HL-60/S4 treated with phorbol 12-myristate 13-acetate at 8.2 ng/mL for 4 days and 3 days (cell line): ENCODE measurements around the gene PIWIL4.
"Not testable (repeated sequence)": the region's sequence is repeated elsewhere in the genome, so short reads cannot be mapped to it uniquely, and the experiment has no call there.

Experiments used
- in situ Hi-C: fragments of 300-500 bp; cut with MboI; formaldehyde crosslinking; loops from 2 replicates; pipeline ENCODE4 v1.15.0; 2022; ENCODE audit warnings: low sequenced_read_pairs

PIWIL4 gene

DNA sequence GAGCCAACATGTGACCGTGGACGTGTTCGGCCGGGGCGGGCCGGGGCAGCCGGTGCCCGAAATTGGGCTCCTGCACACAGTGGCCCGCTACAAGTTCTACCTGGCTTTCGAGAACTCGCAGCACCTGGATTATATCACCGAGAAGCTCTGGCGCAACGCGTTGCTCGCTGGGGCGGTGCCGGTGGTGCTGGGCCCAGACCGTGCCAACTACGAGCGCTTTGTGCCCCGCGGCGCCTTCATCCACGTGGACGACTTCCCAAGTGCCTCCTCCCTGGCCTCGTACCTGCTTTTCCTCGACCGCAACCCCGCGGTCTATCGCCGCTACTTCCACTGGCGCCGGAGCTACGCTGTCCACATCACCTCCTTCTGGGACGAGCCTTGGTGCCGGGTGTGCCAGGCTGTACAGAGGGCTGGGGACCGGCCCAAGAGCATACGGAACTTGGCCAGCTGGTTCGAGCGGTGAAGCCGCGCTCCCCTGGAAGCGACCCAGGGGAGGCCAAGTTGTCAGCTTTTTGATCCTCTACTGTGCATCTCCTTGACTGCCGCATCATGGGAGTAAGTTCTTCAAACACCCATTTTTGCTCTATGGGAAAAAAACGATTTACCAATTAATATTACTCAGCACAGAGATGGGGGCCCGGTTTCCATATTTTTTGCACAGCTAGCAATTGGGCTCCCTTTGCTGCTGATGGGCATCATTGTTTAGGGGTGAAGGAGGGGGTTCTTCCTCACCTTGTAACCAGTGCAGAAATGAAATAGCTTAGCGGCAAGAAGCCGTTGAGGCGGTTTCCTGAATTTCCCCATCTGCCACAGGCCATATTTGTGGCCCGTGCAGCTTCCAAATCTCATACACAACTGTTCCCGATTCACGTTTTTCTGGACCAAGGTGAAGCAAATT, 21.7 kb upstream of the PIWIL4 start:
- in situ Hi-C loops, result loop anchor here (25.0 kb wide), 1 partner anchor 342 kb away; no protein-coding TSS in a partner anchor

GRCh38 chr11:94546162-94546470, 21.1 kb upstream of the PIWIL4 start:
- in situ Hi-C loops, result loop anchor here (25.0 kb wide), 1 partner anchor 341 kb away; no protein-coding TSS in a partner anchor

- in situ Hi-C loops, result loop anchor here (25.0 kb wide), 1 partner anchor 340 kb away; no protein-coding TSS in a partner anchor
Measured at GRCh38 chr11:94546886-94547285, 20.3 kb upstream of the PIWIL4 start.

GRCh38 chr11:94549146-94549545, 18.0 kb upstream of the PIWIL4 start:
- in situ Hi-C loops, result loop anchor here (25.0 kb wide), 1 partner anchor 338 kb away; no protein-coding TSS in a partner anchor

- in situ Hi-C loops, result no loop called here
Measured at GRCh38 chr11:94550513-94550912, 16.7 kb upstream of the PIWIL4 start.

- in situ Hi-C loops, result no loop called here
Measured at GRCh38 chr11:94553938-94554337, 13.2 kb upstream of the PIWIL4 start.

GRCh38 chr11:94555752-94556329, 11.3 kb upstream of the PIWIL4 start:
- in situ Hi-C loops, result not testable (repeated sequence)

GRCh38 chr11:94557421-94557820, 9.7 kb upstream of the PIWIL4 start:
- in situ Hi-C loops, result no loop called here

GRCh38 chr11:94557992-94558391, 9.2 kb upstream of the PIWIL4 start:
- in situ Hi-C loops, result no loop called here

DNA sequence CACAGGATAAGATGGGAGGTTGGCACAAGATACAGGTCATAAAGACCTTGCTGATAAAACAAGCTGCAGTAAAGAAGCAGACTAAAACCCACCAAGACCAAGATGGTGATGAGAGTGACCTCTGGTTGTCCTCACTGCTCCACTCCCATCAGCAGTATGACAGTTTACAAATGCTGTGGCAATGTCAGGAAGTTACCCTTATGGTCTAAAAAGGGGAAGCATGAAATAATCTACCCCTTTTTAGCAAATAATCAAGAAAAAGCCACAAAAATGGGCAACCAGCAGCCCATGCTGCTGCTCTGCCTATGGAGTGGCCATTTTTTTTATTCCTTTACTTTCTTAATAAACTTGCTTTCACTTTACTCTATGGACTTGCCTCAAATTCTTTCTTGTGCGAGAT, 8.7 kb upstream of the PIWIL4 start:
- in situ Hi-C loops, result no loop called here

DNA sequence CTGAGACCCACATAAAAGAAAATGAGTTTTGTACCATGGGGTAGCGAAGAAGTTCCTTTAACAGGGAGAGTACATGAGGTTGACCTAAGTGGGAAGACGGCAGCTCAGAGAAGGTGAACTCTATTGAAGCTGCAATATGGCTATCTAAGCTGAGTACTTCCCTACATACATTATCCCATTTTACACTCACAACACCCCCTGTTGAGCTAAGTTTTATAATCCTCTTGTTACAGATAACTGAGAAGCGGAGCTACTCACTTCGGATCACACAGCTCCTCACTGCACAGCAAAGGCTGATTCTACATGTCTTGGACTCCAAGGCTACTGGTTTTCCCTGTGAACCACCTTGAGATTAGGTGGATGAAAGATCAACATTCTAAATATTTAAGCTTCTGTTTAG, 8.2 kb upstream of the PIWIL4 start:
- in situ Hi-C loops, result no loop called here

DNA sequence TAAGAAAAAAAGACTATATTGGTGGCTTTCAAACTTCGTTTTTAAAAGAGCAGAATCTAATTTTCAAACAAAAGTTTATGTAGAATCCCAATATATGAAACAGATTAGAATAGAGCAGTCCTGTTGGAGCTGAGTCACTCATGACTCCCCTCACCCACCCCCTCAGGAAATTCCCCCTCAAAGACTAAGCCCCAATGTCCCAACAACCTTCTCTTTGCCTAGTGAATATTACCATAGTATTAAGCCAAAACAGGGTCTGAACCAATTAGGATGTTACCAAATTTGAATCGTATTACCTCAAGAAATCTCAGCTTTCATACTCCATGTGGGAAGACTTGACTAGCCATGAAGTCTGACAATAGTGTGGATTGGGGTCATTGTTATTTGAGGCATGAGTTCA, 7.8 kb upstream of the PIWIL4 start:
- in situ Hi-C loops, result no loop called here

GRCh38 chr11:94560834-94561233, 6.3 kb upstream of the PIWIL4 start:
- in situ Hi-C loops, result no loop called here

DNA sequence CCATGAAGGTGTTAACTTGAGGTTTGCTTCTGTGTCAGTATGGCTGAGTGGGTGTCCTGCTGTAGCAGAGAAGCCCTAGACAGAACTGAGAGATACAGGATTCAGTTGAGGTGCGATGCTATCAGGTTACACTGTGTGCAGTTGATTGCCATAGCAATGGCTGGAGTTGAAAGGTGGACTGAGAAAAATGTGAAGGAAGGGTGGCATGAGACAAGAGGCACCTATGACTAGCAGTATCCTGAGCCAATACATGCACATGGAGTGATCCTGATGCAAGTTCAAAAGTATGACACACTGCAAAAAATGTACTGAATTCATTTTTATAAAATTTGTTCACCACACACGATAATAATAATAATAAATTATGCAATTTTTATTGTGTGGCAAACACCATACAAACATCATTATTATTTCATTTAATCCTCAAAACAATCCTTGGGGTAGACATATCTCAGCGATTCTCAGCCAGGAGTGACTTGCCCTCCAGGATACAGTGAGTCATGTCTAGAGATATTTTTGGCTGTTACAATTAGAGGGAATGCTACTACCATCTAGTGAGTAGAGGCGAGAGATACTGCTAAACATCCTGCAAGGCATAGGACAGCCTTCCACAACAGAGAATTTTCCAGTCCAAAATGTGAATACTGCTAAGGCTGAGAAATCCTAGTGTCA, 3.9 kb upstream of the PIWIL4 start:
- in situ Hi-C loops, result no loop called here

GRCh38 chr11:94563848-94564467, 3.2 kb upstream of the PIWIL4 start:
- in situ Hi-C loops, result no loop called here

- in situ Hi-C loops, result no loop called here
Measured at GRCh38 chr11:94568200-94568599, 1.0 kb downstream of the PIWIL4 start.

- in situ Hi-C loops, result no loop called here
Measured at GRCh38 chr11:94568717-94569116, 1.5 kb downstream of the PIWIL4 start.

DNA sequence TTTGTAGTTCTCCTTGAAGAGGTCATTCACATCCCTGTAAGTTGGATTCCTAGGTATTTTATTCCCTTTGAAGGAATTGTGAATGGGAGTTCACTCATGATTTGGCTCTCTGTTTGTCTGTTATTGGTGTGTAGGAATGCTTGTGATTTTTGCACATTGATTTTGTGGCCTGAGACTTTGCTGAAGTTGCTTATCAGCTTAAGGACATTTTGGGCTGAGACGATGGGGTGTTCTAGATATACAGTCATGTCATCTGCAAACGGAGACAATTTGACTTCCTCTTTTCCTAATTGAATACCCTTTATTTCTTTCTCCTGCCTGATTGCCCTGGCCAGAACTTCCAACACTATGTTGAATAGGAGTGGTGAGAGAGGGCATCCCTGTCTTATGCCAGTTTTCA, 5.8 kb downstream of the PIWIL4 start:
- in situ Hi-C loops, result not testable (repeated sequence)

DNA sequence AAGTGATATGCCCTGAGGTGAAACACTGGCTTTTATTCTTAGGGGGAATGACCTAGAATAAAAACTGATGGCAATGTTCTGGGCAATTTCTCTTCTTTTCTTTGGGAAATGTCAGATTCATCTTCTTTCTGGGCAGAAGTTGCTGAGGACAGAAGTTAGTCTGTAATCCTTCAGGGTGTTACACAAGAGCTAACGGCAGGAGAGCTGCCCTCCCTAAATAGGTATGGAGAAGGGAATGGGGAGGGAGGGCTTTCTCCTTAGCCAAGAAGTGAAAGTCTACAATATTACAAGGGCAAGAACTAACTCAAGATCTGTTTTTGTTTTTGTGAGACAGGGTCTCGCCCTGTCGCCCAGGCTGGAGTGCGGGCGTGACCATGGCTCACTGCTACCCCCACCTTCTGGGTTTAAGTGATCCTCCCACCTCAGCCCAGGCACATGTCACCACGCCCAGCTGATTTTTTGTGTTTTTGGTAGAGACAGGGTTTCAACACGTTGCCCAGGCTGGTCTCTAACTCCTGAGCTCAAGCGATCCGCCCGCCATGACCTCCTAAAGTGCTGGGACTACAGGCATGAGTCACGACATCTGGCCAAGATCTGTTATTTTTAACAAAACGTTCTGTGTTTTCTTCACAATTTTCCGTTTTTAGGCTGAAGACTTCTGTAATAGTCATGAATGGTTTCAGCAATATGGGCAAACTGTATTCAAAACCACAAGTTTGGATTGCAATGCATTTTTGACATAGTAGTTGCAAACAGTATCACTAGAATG, 7.2 kb downstream of the PIWIL4 start:
- in situ Hi-C loops, result no loop called here

- in situ Hi-C loops, result no loop called here
Measured at GRCh38 chr11:94576306-94576705, 9.1 kb downstream of the PIWIL4 start.

- in situ Hi-C loops, result no loop called here
Measured at GRCh38 chr11:94577841-94578240, 10.7 kb downstream of the PIWIL4 start.
